ENCODE results near the gene TACR1.

DNA sequence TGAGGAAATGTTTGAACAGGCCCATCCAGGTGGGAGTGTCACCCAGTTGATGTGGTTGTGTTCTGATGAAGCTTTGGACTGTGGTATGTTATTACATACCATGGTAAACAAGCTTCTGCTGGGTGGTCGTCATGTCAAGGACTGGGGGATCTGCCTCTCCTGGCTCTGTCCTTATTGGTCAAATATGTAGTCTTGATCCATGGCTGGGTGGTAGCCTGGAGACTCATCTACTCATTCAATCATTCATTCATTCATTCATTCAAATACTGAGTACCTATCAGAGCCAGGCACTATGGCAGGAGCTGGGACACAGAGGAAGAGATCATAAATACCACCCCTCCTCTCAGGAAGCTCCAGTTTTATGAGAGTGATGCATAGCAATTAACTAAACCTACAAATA lies 60.8 kb downstream of the TACR1 start:
- TF ChIP-seq, protein P1, sequence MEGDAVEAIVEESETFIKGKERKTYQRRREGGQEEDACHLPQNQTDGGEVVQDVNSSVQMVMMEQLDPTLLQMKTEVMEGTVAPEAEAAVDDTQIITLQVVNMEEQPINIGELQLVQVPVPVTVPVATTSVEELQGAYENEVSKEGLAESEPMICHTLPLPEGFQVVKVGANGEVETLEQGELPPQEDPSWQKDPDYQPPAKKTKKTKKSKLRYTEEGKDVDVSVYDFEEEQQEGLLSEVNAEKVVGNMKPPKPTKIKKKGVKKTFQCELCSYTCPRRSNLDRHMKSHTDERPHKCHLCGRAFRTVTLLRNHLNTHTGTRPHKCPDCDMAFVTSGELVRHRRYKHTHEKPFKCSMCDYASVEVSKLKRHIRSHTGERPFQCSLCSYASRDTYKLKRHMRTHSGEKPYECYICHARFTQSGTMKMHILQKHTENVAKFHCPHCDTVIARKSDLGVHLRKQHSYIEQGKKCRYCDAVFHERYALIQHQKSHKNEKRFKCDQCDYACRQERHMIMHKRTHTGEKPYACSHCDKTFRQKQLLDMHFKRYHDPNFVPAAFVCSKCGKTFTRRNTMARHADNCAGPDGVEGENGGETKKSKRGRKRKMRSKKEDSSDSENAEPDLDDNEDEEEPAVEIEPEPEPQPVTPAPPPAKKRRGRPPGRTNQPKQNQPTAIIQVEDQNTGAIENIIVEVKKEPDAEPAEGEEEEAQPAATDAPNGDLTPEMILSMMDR (conservative IDR thresholded peaks at IDR 0.05; ENCODE audit: low read depth, low read length) = no peak
- no peak for TF ChIP-seq EZH2phosphoT487 (IDR thresholded peaks at IDR 0.05; ENCODE audit: borderline replicate concordance, low read length)
